HL-60 (cell line): Measurements from ENCODE around the gene RARA.
A peak's percentile ranks its signal among the peaks of the same experiment; 100 is the strongest.

Experiments used
- DNase-seq, 2 experiments: peaks; one replicate each; pipeline ENCODE4 v3.0.0-alpha.2; 2010 to 2020; ENCODE audit warnings: low read depth in 1 of 2, low spot score in 1 of 2
- H3K27ac ChIP-seq: fragments of 250-450 bp; sonication (Bioruptor Pico); replicated peaks from 2 replicates; pipeline ENCODE4 v1.5.1; 2020; ENCODE audit warnings: mild to moderate bottlenecking, moderate library complexity
- H3K27me3 ChIP-seq: fragments of 250-450 bp; sonication (Bioruptor Pico); 2 replicates; pipeline ENCODE4 v1.5.1; 2021; ENCODE audit warnings: mild to moderate bottlenecking, moderate library complexity; ENCODE audit not compliant: insufficient read depth, poor library complexity, severe bottlenecking
- H3K4me3 ChIP-seq: replicated peaks from 2 replicates; pipeline ENCODE4 v1.5.1; 2011; ENCODE audit warnings: mild to moderate bottlenecking, control low read depth, low read length; ENCODE audit not compliant: insufficient read depth
- GABPA ChIP-seq: IDR thresholded peaks from 2 replicates; pipeline ENCODE4 v1.6.1; 2012; ENCODE audit warnings: low read depth
- POLR2AphosphoS5 ChIP-seq: IDR thresholded peaks from 2 replicates; pipeline ENCODE4 v1.6.1; 2012; ENCODE audit warnings: low read depth
- SPI1 ChIP-seq: IDR thresholded peaks from 2 replicates; pipeline ENCODE4 v1.6.1; 2012; ENCODE audit warnings: low read depth, mild to moderate bottlenecking, borderline replicate concordance
- TF ChIP-seq, protein P1 (sequence below): IDR thresholded peaks from 2 replicates; pipeline ENCODE4 v1.6.1; 2012; ENCODE audit warnings: low read depth; ENCODE audit not compliant: insufficient replicate concordance
- TF ChIP-seq, protein P2 (sequence below): IDR thresholded peaks from one replicate; pipeline ENCODE4 v1.5.1; 2011; ENCODE audit warnings: low read length, control low read depth, inconsistent platforms; ENCODE audit not compliant: insufficient read depth

The RARA gene

DNA sequence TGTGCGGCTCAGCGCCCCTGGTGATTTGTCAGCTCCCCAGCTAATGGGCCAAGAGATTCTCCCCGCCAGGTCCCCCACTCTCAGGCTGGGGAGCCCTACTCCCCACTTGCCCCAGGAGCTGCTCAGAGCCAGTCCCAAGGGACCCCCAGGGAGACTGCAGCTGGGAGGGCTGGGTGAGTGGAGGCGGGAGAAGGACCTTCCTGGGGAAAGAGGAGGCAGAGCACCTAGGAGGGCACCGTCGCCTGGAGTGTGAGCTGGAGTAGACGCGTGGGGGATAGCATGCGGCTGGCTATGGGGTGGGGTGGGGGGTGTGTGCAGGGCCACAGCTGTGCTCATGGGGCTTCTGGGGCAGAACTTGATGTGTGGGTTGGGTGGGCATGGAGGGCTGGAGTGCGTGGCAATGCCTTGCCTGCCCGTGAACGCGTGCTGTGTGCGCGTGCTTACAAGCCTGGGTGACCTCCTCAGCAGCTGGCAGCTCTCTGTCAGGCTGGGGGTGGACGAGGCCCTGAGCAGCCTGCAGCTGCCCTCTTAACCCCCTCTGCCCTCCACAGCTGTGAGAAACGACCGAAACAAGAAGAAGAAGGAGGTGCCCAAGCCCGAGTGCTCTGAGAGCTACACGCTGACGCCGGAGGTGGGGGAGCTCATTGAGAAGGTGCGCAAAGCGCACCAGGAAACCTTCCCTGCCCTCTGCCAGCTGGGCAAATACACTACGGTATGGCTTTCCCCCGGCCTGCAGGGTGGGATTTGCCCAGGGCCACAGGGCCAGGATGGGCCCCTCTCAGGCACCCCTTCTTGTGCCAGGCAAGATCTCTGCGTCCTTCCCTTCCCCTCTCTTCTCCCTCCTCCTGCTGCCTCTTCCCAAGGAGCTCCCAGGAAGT, 42.6 kb downstream of the RARA start:
- Histone ChIP-seq H3K27me3 (no peaks in the 10 kb centered on the region), H3K27ac (no peak overlapping the region; the same call in 1 of the 2 replicates), H3K4me3 (no peak overlapping the region)
- TF ChIP-seq, protein P1, sequence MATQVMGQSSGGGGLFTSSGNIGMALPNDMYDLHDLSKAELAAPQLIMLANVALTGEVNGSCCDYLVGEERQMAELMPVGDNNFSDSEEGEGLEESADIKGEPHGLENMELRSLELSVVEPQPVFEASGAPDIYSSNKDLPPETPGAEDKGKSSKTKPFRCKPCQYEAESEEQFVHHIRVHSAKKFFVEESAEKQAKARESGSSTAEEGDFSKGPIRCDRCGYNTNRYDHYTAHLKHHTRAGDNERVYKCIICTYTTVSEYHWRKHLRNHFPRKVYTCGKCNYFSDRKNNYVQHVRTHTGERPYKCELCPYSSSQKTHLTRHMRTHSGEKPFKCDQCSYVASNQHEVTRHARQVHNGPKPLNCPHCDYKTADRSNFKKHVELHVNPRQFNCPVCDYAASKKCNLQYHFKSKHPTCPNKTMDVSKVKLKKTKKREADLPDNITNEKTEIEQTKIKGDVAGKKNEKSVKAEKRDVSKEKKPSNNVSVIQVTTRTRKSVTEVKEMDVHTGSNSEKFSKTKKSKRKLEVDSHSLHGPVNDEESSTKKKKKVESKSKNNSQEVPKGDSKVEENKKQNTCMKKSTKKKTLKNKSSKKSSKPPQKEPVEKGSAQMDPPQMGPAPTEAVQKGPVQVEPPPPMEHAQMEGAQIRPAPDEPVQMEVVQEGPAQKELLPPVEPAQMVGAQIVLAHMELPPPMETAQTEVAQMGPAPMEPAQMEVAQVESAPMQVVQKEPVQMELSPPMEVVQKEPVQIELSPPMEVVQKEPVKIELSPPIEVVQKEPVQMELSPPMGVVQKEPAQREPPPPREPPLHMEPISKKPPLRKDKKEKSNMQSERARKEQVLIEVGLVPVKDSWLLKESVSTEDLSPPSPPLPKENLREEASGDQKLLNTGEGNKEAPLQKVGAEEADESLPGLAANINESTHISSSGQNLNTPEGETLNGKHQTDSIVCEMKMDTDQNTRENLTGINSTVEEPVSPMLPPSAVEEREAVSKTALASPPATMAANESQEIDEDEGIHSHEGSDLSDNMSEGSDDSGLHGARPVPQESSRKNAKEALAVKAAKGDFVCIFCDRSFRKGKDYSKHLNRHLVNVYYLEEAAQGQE: no peak
- TF ChIP-seq POLR2AphosphoS5 (no peak), GABPA (no peak), SPI1 (no peak)
- TF ChIP-seq, protein P2, sequence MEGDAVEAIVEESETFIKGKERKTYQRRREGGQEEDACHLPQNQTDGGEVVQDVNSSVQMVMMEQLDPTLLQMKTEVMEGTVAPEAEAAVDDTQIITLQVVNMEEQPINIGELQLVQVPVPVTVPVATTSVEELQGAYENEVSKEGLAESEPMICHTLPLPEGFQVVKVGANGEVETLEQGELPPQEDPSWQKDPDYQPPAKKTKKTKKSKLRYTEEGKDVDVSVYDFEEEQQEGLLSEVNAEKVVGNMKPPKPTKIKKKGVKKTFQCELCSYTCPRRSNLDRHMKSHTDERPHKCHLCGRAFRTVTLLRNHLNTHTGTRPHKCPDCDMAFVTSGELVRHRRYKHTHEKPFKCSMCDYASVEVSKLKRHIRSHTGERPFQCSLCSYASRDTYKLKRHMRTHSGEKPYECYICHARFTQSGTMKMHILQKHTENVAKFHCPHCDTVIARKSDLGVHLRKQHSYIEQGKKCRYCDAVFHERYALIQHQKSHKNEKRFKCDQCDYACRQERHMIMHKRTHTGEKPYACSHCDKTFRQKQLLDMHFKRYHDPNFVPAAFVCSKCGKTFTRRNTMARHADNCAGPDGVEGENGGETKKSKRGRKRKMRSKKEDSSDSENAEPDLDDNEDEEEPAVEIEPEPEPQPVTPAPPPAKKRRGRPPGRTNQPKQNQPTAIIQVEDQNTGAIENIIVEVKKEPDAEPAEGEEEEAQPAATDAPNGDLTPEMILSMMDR: no peak
- no peak for DNase-seq

DNA sequence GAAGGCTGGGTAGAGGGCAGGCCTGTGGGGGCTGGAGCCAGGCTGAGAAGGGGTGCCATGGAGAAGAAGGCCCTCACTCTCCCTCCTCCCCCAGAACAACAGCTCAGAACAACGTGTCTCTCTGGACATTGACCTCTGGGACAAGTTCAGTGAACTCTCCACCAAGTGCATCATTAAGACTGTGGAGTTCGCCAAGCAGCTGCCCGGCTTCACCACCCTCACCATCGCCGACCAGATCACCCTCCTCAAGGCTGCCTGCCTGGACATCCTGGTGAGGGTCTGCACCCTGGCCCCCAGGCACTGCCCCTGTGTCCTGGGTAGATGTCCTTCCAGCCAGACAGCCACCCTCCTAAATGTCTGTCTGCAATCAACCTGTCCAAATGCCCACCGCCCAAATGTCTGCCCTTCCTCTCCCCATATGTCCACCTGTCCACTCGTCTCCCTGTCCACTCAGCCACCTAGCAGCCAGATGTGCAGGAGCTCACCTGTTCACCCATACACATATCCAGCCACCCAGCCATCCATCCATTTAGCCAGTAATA, 43.3 kb downstream of the RARA start:
- DNase-seq: no peak
- no peak for TF ChIP-seq GABPA

DNA sequence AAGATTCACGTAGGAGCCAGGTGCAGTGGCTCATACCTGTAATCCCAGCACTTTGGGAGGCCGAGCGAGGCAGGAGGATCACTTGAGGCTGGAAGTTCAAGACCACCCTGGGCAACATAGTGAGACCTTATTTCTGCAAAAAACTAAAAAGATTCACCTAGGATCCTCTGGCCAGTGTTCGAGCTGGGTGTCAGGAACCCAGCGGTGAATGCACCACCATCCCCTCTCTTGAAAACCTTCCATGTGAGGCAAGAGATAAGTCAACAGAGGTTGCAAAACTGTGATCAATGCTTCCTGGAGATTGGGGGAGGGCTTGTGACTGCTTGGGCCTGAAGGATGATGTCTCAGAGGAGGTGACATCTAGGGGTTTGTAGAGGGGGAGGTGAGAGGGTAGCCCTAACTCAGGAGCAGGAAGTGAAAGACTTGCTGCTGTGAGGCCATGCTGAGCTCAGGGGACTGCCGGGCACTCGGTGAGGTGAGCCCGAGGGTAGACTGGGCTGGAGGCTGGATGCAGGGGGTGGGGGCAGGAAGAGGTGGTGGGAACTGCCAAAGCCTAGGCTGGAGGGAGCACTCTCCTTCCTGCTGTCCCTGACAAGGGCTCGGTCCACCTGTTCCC, 43.9 kb downstream of the RARA start:
- DNase-seq: peak; percentile 68 to 87
- TF ChIP-seq, protein P1: no peak
- TF ChIP-seq GABPA (no peak), SPI1 (no peak), POLR2AphosphoS5 (no peak)
- TF ChIP-seq, protein P2: no peak
- Histone ChIP-seq H3K27me3 (no peaks in the 10 kb centered on the region), H3K4me3 (no peak overlapping the region), H3K27ac (peak overlapping the region; percentile 10; the same call in 1 of the 2 replicates)

More for the DNA sequence above, 43.3 kb downstream of the RARA start:
- Histone ChIP-seq H3K27ac (no peak overlapping the region; the same call in 1 of the 2 replicates), H3K4me3 (no peak overlapping the region), H3K27me3 (no peaks in the 10 kb centered on the region)
